ENCODE data around the gene RAC2.

GRCh38 chr22:37285937-37286336 lies 41.9 kb upstream of the RAC2 start:
- TF ChIP-seq CTCF (IDR thresholded peaks at IDR 0.05): no peak
- TF ChIP-seq POLR2A (IDR thresholded peaks at IDR 0.05): no peak
